ENCODE results near the gene DAAM1. TPM values are rescaled to one million over a fixed set of nuclear protein-coding genes. Genes with fewer than 3 reads are reported as not detected.

Gene DAAM1
- polyA plus RNA-seq, 3 donors = 3.2 to 6.3 (median 4.4) TPM

- Histone ChIP-seq H3K4me3 (replicated peaks in 1 of 3; ENCODE audit: low read depth in 2 of 3, low read length in 3 of 3) (no peak overlapping the region), H3K9me3 (replicated peaks in 1 of 2; ENCODE audit: control insufficient read depth in 1 of 2, insufficient read depth in 1 of 2, low read length in 2 of 2) (no peaks in the 10 kb centered on the region), H4K20me1 (ENCODE audit: insufficient read depth, low read length) (peaks cover 3% of the 10 kb centered on the region), H3K9ac (ENCODE audit: insufficient read depth, low read length, poor library complexity, severe bottlenecking) (no peak overlapping the region), H3K36me3 (replicated peaks in 1 of 2; ENCODE audit: control insufficient read depth in 1 of 2, insufficient read depth in 2 of 2, low read length in 2 of 2) (no peaks in the 10 kb centered on the region), H2AFZ (ENCODE audit: insufficient read depth, low read depth, low read length, poor library complexity, severe bottlenecking) (no peak overlapping the region), H3K4me1 (ENCODE audit: control insufficient read depth in 1 of 2, insufficient read depth in 2 of 2, low read length in 2 of 2) (no peaks in the 10 kb centered on the region), H3K79me2 (ENCODE audit: insufficient read depth, low read length) (no peaks in the 10 kb centered on the region), H3K27ac (ENCODE audit: low read depth in 1 of 2, low read length in 2 of 2) (no peak overlapping the region), H3K27me3 (ENCODE audit: control insufficient read depth in 2 of 2, insufficient read depth in 2 of 2, low read length in 2 of 2) (no peaks in the 10 kb centered on the region), H3K4me2 (replicated peaks; ENCODE audit: extremely low read depth, low read length, poor library complexity, severe bottlenecking) (no peak overlapping the region)
- 100% methylated on average over 1 of the region's 4 CpGs for WGBS (ENCODE audit: insufficient coverage)
- DNase-seq = no peak
- H3K4me1 Mint-ChIP-seq = peaks cover 9% of the 10 kb centered on the region
- intact Hi-C loops (cut with micrococcal nuclease) = no loop called here
- no peaks in the 10 kb centered on the region for H3K36me3 Mint-ChIP-seq
- no peaks in the 10 kb centered on the region for H3K9me3 Mint-ChIP-seq
- no peak overlapping the region for H3K27ac Mint-ChIP-seq
- H3K27me3 Mint-ChIP-seq (ENCODE audit: low read depth in 3 of 3) = peaks cover 0 to 1% (median 0%) of the 10 kb centered on the region in 3 donors
- TF ChIP-seq, protein P1, sequence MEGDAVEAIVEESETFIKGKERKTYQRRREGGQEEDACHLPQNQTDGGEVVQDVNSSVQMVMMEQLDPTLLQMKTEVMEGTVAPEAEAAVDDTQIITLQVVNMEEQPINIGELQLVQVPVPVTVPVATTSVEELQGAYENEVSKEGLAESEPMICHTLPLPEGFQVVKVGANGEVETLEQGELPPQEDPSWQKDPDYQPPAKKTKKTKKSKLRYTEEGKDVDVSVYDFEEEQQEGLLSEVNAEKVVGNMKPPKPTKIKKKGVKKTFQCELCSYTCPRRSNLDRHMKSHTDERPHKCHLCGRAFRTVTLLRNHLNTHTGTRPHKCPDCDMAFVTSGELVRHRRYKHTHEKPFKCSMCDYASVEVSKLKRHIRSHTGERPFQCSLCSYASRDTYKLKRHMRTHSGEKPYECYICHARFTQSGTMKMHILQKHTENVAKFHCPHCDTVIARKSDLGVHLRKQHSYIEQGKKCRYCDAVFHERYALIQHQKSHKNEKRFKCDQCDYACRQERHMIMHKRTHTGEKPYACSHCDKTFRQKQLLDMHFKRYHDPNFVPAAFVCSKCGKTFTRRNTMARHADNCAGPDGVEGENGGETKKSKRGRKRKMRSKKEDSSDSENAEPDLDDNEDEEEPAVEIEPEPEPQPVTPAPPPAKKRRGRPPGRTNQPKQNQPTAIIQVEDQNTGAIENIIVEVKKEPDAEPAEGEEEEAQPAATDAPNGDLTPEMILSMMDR (IDR thresholded peaks at IDR 0.05) = no peak
- no peak overlapping the region for H3K4me3 Mint-ChIP-seq
Measured at GRCh38 chr14:59215757-59216156, 27.3 kb downstream of the DAAM1 start.

- no peaks in the 10 kb centered on the region for H3K79me2 ChIP-seq (ENCODE audit: insufficient read depth, low read length)
- no peak overlapping the region for H3K9ac ChIP-seq (ENCODE audit: insufficient read depth, low read length, poor library complexity, severe bottlenecking)
- Mint-ChIP-seq H3K4me1 (peaks cover 4% of the 10 kb centered on the region), H3K27ac (no peak overlapping the region), H3K36me3 (no peaks in the 10 kb centered on the region), H3K9me3 (peaks cover 0 to 3% (median 0%) of the 10 kb centered on the region in 7 donors), H3K27me3 (ENCODE audit: low read depth in 3 of 3) (no peaks in the 10 kb centered on the region), H3K4me3 (no peak overlapping the region)
- DNase-seq = no peak
- H3K27me3 ChIP-seq (ENCODE audit: control insufficient read depth in 2 of 2, insufficient read depth in 2 of 2, low read length in 2 of 2) = no peaks in the 10 kb centered on the region
- H4K20me1 ChIP-seq (ENCODE audit: insufficient read depth, low read length) = peaks cover 3% of the 10 kb centered on the region
- no peaks in the 10 kb centered on the region for H3K36me3 ChIP-seq (replicated peaks in 1 of 2; ENCODE audit: control insufficient read depth in 1 of 2, insufficient read depth in 2 of 2, low read length in 2 of 2)
- no peaks in the 10 kb centered on the region for H3K9me3 ChIP-seq (replicated peaks in 1 of 2; ENCODE audit: control insufficient read depth in 1 of 2, insufficient read depth in 1 of 2, low read length in 2 of 2)
- intact Hi-C loops (cut with micrococcal nuclease) = no loop called here
- 100% methylated on average over 1 of the region's 1 CpG for WGBS (ENCODE audit: insufficient coverage)
- H3K4me1 ChIP-seq (ENCODE audit: control insufficient read depth in 1 of 2, insufficient read depth in 2 of 2, low read length in 2 of 2) = no peaks in the 10 kb centered on the region
- TF ChIP-seq, protein P1 (IDR thresholded peaks at IDR 0.05) = no peak
- no peak overlapping the region for H2AFZ ChIP-seq (ENCODE audit: insufficient read depth, low read depth, low read length, poor library complexity, severe bottlenecking)
- no peak overlapping the region for H3K27ac ChIP-seq (ENCODE audit: low read depth in 1 of 2, low read length in 2 of 2)
- H3K4me3 ChIP-seq (replicated peaks in 1 of 3; ENCODE audit: low read depth in 2 of 3, low read length in 3 of 3) = no peak overlapping the region
- H3K4me2 ChIP-seq (replicated peaks; ENCODE audit: extremely low read depth, low read length, poor library complexity, severe bottlenecking) = no peak overlapping the region
Measured at GRCh38 chr14:59217011-59217410, 28.5 kb downstream of the DAAM1 start.
